ENCODE results near the gene GFRA4. TPM values are rescaled to one million over a fixed set of nuclear protein-coding genes. Genes with fewer than 3 reads are reported as not detected.

The GFRA4 gene, protein sequence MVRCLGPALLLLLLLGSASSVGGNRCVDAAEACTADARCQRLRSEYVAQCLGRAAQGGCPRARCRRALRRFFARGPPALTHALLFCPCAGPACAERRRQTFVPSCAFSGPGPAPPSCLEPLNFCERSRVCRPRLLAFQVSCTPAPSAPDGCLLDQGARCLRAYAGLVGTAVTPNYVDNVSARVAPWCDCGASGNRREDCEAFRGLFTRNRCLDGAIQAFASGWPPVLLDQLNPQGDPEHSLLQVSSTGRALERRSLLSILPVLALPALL
- total RNA-seq, result not detected in 3 replicates
- long read RNA-seq, result 0 reads

DNA sequence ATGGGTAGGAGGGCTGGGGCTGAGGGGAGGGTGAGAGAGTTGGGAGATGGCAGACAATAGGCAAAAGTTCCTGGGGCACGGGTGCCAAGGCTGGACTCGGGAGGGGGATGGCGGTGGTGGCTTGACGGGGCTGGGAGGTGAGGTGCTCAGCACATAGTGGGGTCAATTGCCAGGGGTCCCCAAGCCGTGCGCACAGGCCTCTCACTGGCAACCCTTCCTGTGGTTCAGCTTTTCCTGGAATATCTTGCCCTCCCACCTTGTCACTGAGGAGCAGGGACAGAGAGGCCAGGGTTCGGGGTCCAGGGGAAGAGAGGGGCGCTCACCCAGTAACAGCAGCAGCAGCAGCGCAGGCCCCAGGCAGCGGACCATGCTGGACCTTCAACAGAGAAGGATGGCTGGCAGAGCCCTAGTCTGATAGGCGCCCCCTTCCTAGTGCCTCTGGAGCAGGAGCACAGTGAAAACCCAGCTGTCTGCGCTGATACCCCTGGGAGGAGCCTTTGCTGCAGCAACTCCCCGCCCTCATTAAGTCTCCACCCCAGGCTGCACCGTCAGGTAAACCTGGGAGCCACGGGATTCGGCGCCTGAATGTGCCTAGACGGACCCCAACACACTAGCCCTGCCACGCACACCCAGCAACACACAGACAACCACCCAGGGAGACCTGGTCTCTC lies at the start of gene GFRA4:
GFRA4 (minus strand) TSS at position 369 of the 671 bp plus-strand sequence; CDS start at position 369, 0 bp downstream.
- peaks cover 23% of the 10 kb centered on the region for H3K27me3 Mint-ChIP-seq (ENCODE audit: low read depth)
- H3K9me3 Mint-ChIP-seq (ENCODE audit: low read depth), result no peaks in the 10 kb centered on the region
- DNase-seq (ENCODE audit: low spot score), result peak; percentile 82
- H3K4me3 Mint-ChIP-seq (ENCODE audit: unreplicated experiment), result no peak within 1 kb of the TSS
- no peaks in the 10 kb centered on the region for H3K36me3 Mint-ChIP-seq (ENCODE audit: low read depth)
- H3K27ac Mint-ChIP-seq (ENCODE audit: unreplicated experiment), result no peak within 1 kb of the TSS
- no peaks in the 10 kb centered on the region for H3K4me1 Mint-ChIP-seq (ENCODE audit: low read depth)
- TF ChIP-seq, protein P1, sequence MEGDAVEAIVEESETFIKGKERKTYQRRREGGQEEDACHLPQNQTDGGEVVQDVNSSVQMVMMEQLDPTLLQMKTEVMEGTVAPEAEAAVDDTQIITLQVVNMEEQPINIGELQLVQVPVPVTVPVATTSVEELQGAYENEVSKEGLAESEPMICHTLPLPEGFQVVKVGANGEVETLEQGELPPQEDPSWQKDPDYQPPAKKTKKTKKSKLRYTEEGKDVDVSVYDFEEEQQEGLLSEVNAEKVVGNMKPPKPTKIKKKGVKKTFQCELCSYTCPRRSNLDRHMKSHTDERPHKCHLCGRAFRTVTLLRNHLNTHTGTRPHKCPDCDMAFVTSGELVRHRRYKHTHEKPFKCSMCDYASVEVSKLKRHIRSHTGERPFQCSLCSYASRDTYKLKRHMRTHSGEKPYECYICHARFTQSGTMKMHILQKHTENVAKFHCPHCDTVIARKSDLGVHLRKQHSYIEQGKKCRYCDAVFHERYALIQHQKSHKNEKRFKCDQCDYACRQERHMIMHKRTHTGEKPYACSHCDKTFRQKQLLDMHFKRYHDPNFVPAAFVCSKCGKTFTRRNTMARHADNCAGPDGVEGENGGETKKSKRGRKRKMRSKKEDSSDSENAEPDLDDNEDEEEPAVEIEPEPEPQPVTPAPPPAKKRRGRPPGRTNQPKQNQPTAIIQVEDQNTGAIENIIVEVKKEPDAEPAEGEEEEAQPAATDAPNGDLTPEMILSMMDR (IDR thresholded peaks at IDR 0.05), result no peak

- H3K27ac Mint-ChIP-seq (ENCODE audit: unreplicated experiment), result no peak within 1 kb of the TSS
- H3K27me3 Mint-ChIP-seq (ENCODE audit: low read depth), result no peaks in the 10 kb centered on the region
- H3K4me1 Mint-ChIP-seq (ENCODE audit: low read depth), result peaks cover 6% of the 10 kb centered on the region
- no peaks in the 10 kb centered on the region for H3K9me3 Mint-ChIP-seq (ENCODE audit: low read depth)
- H3K4me3 Mint-ChIP-seq (ENCODE audit: unreplicated experiment), result no peak within 1 kb of the TSS
- no peak for DNase-seq (ENCODE audit: low spot score)
- TF ChIP-seq, protein P1 (IDR thresholded peaks at IDR 0.05), result no peak
- H3K36me3 Mint-ChIP-seq (ENCODE audit: low read depth), result no peaks in the 10 kb centered on the region
Measured at GRCh38 chr20:3712279-3712873, 49.2 kb upstream of the GFRA4 start, which contains the start of gene SIGLEC1. Gene SIGLEC1, minus strand, starts transcription at chr20:3712600. Its CDS starts 5,472 bp downstream, at chr20:3707128.

DNA sequence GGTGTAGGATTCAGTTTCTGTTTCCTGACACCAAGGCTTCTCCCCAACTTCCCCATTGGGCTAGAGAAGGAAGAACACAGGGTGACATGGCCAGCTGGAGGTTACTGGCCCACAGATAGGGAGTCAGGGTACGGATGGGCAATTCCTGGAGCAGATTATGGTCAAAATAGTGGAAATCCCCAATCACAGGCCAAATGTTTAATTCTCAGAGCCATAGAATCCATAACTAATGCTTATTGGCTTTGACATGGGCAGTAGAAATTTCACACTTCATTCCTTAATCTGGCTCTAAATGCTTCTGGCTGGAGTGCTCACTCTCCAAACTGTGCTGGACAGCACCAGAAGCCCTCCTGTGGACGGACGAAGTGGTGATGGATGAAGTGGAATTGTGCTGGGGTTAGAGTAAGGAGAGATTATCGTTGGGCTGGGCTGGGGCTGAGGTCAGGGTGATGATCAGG lies 48.3 kb upstream of the GFRA4 start:
- Mint-ChIP-seq H3K9me3 (ENCODE audit: low read depth) (no peaks in the 10 kb centered on the region), H3K36me3 (ENCODE audit: low read depth) (no peaks in the 10 kb centered on the region), H3K4me3 (ENCODE audit: unreplicated experiment) (no peak overlapping the region), H3K27ac (ENCODE audit: unreplicated experiment) (no peak overlapping the region), H3K27me3 (ENCODE audit: low read depth) (no peaks in the 10 kb centered on the region), H3K4me1 (ENCODE audit: low read depth) (peaks cover 9% of the 10 kb centered on the region)
- TF ChIP-seq, protein P1 (IDR thresholded peaks at IDR 0.05), result no peak
- no peak for DNase-seq (ENCODE audit: low spot score)

DNA sequence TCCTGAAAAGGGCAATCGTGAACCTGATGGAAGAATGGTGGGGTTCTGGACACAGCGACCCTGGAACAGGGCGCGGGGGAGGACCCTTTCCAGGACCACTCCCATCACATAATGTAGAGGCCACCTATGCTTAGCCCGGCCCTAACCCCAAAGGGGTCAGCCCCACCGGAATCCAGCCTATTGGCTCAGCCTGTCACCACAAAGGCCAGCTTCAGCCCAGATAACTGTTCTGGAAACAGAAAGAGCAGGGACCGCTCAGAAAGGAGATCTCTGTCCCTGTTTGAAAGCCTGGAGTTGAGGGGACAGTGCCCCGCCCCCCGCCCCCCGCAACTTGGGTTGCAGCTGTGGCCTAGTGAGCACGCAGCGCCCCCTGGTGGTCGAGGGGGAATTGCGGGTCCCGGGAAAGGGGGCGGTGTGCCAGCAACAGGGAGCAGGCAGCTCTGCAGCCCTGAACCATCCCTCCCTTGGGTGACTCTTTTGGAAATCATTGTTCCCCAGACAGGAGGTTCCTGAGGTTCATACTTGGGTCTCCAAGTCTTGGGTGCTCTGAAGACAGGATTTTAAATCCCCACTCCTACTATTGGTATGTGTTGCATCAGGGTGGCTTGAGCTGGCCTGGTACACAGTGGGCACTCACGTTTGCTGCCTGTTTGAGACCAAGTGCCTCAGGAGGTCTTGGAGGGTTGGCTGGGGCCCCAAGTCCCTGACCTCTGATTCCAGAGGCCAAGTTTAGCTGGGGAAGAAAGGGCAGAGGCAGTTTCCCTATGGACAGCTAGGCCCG lies 47.7 kb upstream of the GFRA4 start:
- Mint-ChIP-seq H3K36me3 (ENCODE audit: low read depth) (no peaks in the 10 kb centered on the region), H3K9me3 (ENCODE audit: low read depth) (no peaks in the 10 kb centered on the region), H3K27me3 (ENCODE audit: low read depth) (no peaks in the 10 kb centered on the region), H3K4me1 (ENCODE audit: low read depth) (peaks cover 9% of the 10 kb centered on the region), H3K27ac (ENCODE audit: unreplicated experiment) (no peak overlapping the region), H3K4me3 (ENCODE audit: unreplicated experiment) (no peak overlapping the region)
- TF ChIP-seq, protein P1 (IDR thresholded peaks at IDR 0.05), result peak; percentile 98
- DNase-seq (ENCODE audit: low spot score), result peak; percentile 52

Data from chondrocyte (in vitro differentiated cells).